OCI-LY1 (cell line): ENCODE results near the gene CCL13.

Source experiments
- H2AFZ ChIP-seq: fragments of 200-600 bp; sonication (generic), shearing (Covaris generic); 2 replicates; pipeline ENCODE4 v1.6.0; 2014; ENCODE audit warnings: antibody characterized with exemption, mild to moderate bottlenecking, low read length
- H3F3A ChIP-seq: fragments of 200-600 bp; sonication (generic), shearing (Covaris generic); 2 replicates; pipeline ENCODE4 v1.6.0; 2014; ENCODE audit warnings: mild to moderate bottlenecking, antibody characterized with exemption, low read length, moderate library complexity; ENCODE audit not compliant: insufficient read depth
- H3K27ac ChIP-seq: fragments of 200-600 bp; sonication (generic); 2 replicates; pipeline ENCODE4 v1.5.1; 2014; ENCODE audit warnings: low read length, mixed run types, mild to moderate bottlenecking, low read depth; ENCODE audit not compliant: poor library complexity, severe bottlenecking
- H3K27me3 ChIP-seq: fragments of 200-600 bp; sonication (generic); 2 replicates; pipeline ENCODE4 v1.6.0; 2014; ENCODE audit warnings: antibody characterized with exemption, mild to moderate bottlenecking, low read length, moderate library complexity; ENCODE audit not compliant: insufficient read depth
- H3K36me3 ChIP-seq: fragments of 200-600 bp; sonication (generic); 2 replicates; pipeline ENCODE4 v1.6.1; 2014; ENCODE audit warnings: mild to moderate bottlenecking, antibody characterized with exemption, low read length, moderate library complexity, mixed read lengths; ENCODE audit not compliant: insufficient read depth
- H3K4me1 ChIP-seq: fragments of 200-600 bp; sonication (generic); 2 replicates; pipeline ENCODE4 v1.5.1; 2014; ENCODE audit warnings: mild to moderate bottlenecking, low read length, moderate library complexity; ENCODE audit not compliant: insufficient read depth, severe bottlenecking
- H3K4me2 ChIP-seq: fragments of 200-600 bp; sonication (generic), shearing (Covaris generic); 2 replicates; pipeline ENCODE4 v1.6.1; 2014; ENCODE audit warnings: low read length
- H3K4me3 ChIP-seq: fragments of 200-600 bp; sonication (generic); 2 replicates; pipeline ENCODE4 v1.5.1; 2014; ENCODE audit warnings: low read length, low read depth, mild to moderate bottlenecking, mixed read lengths; ENCODE audit not compliant: poor library complexity, severe bottlenecking
- H3K79me2 ChIP-seq: fragments of 200-600 bp; shearing (Covaris generic); 2 replicates; pipeline ENCODE4 v1.6.1; 2016; ENCODE audit warnings: mixed run types, low read length, mixed read lengths; ENCODE audit not compliant: insufficient read depth
- H3K9ac ChIP-seq: fragments of 200-600 bp; sonication (generic), shearing (Covaris generic); 2 replicates; pipeline ENCODE4 v1.6.1; 2014; ENCODE audit warnings: mild to moderate bottlenecking, low read length, mixed read lengths
- H3K9me2 ChIP-seq: fragments of 200-600 bp; sonication (generic), shearing (Covaris generic); 2 replicates; pipeline ENCODE4 v1.6.1; 2014; ENCODE audit warnings: low read depth, mild to moderate bottlenecking, low read length, mixed read lengths
- H3K9me3 ChIP-seq: fragments of 200-600 bp; shearing (Covaris generic); 2 replicates; pipeline ENCODE4 v1.6.1; 2014; ENCODE audit warnings: low read length, mixed read lengths
- H4K20me1 ChIP-seq: fragments of 200-600 bp; sonication (generic), shearing (Covaris generic); 2 replicates; pipeline ENCODE4 v1.6.0; 2016; ENCODE audit warnings: mild to moderate bottlenecking, low read length; ENCODE audit not compliant: insufficient read depth
- EZH2 ChIP-seq: fragments of 200-600 bp; sonication (generic), shearing (Covaris generic); IDR thresholded peaks from 2 replicates; pipeline ENCODE4 v1.8.0; 2017; ENCODE audit warnings: borderline replicate concordance, mixed run types, mild to moderate bottlenecking, antibody characterized with exemption, low read length, moderate library complexity, mixed read lengths
- TF ChIP-seq, protein P1 (sequence below): fragments of 200-600 bp; sonication (generic), shearing (Covaris generic); IDR thresholded peaks from 2 replicates; pipeline ENCODE4 v1.5.1; 2017; ENCODE audit warnings: mild to moderate bottlenecking, antibody characterized with exemption, low read length, moderate library complexity, mixed read lengths

Gene CCL13

DNA sequence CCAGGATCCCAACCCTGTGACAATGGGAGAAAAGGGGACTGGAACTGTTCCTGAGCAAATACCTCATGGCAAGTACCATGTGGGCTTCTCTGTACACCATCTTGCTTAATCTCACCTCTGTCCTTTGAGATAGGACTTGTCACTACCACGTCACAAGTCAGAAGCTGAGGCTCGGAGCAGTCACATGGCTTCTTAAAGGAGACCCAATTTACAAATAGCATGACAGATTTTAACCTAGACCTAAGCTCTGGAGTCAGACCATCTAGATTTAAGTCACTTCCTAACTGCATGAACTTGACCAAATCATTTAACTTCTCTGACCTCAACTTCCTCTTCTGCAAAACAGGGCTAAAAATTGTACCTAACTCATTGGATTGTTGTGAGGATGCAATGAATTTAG is 42.7 kb downstream of the CCL13 start:
- H3K27ac ChIP-seq, result no peak overlapping the region
- H2AFZ ChIP-seq, result no peak overlapping the region
- no peak overlapping the region for H3K4me2 ChIP-seq
- H3K4me3 ChIP-seq, result no peak overlapping the region
- TF ChIP-seq, protein P1, sequence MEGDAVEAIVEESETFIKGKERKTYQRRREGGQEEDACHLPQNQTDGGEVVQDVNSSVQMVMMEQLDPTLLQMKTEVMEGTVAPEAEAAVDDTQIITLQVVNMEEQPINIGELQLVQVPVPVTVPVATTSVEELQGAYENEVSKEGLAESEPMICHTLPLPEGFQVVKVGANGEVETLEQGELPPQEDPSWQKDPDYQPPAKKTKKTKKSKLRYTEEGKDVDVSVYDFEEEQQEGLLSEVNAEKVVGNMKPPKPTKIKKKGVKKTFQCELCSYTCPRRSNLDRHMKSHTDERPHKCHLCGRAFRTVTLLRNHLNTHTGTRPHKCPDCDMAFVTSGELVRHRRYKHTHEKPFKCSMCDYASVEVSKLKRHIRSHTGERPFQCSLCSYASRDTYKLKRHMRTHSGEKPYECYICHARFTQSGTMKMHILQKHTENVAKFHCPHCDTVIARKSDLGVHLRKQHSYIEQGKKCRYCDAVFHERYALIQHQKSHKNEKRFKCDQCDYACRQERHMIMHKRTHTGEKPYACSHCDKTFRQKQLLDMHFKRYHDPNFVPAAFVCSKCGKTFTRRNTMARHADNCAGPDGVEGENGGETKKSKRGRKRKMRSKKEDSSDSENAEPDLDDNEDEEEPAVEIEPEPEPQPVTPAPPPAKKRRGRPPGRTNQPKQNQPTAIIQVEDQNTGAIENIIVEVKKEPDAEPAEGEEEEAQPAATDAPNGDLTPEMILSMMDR, result no peak
- no peak for TF ChIP-seq EZH2
- H3F3A ChIP-seq, result no peaks in the 10 kb centered on the region
- no peaks in the 10 kb centered on the region for H4K20me1 ChIP-seq
- H3K4me1 ChIP-seq, result no peaks in the 10 kb centered on the region
- no peaks in the 10 kb centered on the region for H3K36me3 ChIP-seq
- no peaks in the 10 kb centered on the region for H3K79me2 ChIP-seq
- H3K27me3 ChIP-seq, result no peaks in the 10 kb centered on the region; the same call in 1 of the 2 replicates
- no peaks in the 10 kb centered on the region for H3K9me3 ChIP-seq
- H3K9ac ChIP-seq, result no peak overlapping the region
- no peaks in the 10 kb centered on the region for H3K9me2 ChIP-seq

DNA sequence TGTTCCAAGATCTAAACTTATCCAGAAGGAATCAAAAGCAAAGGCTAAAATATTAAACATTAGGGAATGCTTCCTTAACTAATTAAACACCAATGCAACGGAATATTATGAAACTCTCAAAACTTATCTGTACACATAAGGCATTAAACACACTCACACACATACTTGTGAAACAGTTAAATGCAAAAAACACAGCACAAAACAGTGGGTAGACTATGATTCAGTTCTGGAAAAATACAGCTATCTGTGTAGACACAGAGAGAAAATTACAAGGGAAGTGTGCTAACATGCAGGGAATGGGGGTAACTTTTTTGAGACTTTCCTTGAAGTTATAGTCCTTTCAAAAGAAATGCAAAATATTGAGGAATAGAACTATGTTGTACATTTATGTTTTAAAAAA is 43.4 kb downstream of the CCL13 start:
- Histone ChIP-seq H3K4me3 (no peak overlapping the region), H3K4me1 (no peaks in the 10 kb centered on the region), H3K9ac (no peak overlapping the region), H4K20me1 (no peaks in the 10 kb centered on the region), H3K79me2 (no peaks in the 10 kb centered on the region), H3K27ac (no peak overlapping the region), H3K9me3 (no peaks in the 10 kb centered on the region), H2AFZ (no peak overlapping the region), H3K27me3 (no peaks in the 10 kb centered on the region; the same call in 1 of the 2 replicates), H3F3A (no peaks in the 10 kb centered on the region), H3K36me3 (no peaks in the 10 kb centered on the region), H3K9me2 (no peaks in the 10 kb centered on the region), H3K4me2 (no peak overlapping the region)
- TF ChIP-seq, protein P1, result no peak
- TF ChIP-seq EZH2, result no peak

DNA sequence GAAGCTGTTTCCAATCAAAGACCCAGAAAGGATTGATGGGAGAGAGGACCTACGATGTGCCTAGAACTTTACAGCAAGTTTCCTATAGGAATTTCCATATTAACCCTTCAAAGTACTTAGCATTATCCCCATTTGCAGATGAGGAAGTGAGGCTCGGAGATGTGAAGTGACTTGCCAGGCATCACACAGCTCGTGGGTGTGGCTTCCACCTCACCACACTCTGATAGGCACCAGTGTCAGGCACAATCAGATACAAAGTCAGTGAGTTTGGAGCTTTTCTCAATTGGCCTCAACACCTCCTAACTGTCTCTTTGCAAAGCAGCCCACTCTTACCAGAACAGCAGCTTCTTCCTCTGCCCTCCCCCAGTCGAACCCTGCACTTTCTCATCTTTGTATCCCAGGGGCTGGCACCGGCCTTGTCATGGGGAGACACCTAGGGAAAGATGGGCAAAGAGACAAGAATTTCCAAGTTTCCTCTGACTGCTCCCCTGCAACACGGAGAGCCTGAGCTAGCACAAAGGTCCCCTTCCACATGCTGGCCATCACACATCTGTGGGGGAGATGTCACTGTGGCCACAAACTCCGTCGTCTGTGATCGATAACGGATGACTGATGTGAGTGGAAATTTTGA is 44.1 kb downstream of the CCL13 start:
- no peak for TF ChIP-seq EZH2
- TF ChIP-seq, protein P1, result no peak
- H3K9ac ChIP-seq, result no peak overlapping the region
- no peaks in the 10 kb centered on the region; the same call in 1 of the 2 replicates for H3K27me3 ChIP-seq
- H3K36me3 ChIP-seq, result no peaks in the 10 kb centered on the region
- no peaks in the 10 kb centered on the region for H3K79me2 ChIP-seq
- H3K4me1 ChIP-seq, result no peaks in the 10 kb centered on the region
- no peak overlapping the region for H2AFZ ChIP-seq
- H3K4me3 ChIP-seq, result no peak overlapping the region
- H3K9me3 ChIP-seq, result no peaks in the 10 kb centered on the region
- no peak overlapping the region for H3K4me2 ChIP-seq
- no peaks in the 10 kb centered on the region for H3K9me2 ChIP-seq
- no peaks in the 10 kb centered on the region for H3F3A ChIP-seq
- no peaks in the 10 kb centered on the region for H4K20me1 ChIP-seq
- no peak overlapping the region for H3K27ac ChIP-seq
